Prostate gland (tissue), 2 donors: ENCODE results near the gene SSRP1.

ENCODE experiments used
- CTCF ChIP-seq, 4 experiments: fragments of 200-600 bp in 2 of 4; fragments of 450-650 bp in 2 of 4; sonication (generic) in 2 of 4; IDR thresholded peaks; 1 replicate in 3 of 4; 2 replicates in 1 of 4; pipeline ENCODE4 v1.5.1; 2016 to 2019; ENCODE audit warnings: antibody characterized with exemption in 4 of 4, mild to moderate bottlenecking in 2 of 4, moderate library complexity in 2 of 4
- POLR2A ChIP-seq: fragments of 450-650 bp; IDR thresholded peaks from one replicate; pipeline ENCODE4 v1.6.1; 2016; ENCODE audit warnings: antibody characterized with exemption, mild to moderate bottlenecking
- POLR2AphosphoS5 ChIP-seq: sonication (generic); formaldehyde crosslinking; IDR thresholded peaks from one replicate; pipeline ENCODE4 v1.6.1; 2017; ENCODE audit warnings: antibody characterized with exemption

DNA sequence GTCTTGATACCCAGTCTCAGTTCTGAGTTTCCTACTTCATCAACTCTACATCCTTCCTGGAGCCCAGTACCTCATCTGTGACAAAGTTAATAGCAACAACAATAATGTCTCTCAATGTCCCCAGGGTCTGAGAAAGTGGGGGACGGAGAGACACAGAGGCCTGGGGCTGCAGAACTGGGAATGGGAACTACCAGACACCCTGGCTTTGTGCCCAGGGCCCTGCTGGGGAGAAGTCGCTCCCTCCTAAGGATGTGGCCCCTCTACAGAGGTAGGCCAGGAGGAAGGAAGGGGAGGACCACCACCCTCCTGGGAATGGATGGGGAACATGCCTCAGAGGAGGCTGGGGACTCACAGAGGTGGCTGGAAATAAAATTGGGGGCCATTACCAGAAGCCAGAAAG lies 39.8 kb upstream of the SSRP1 start:
- TF ChIP-seq CTCF (IDR thresholded peaks at IDR 0.05) = no peak
- no peak for TF ChIP-seq POLR2A
- TF ChIP-seq POLR2AphosphoS5 = no peak
